Measurements from ENCODE around the gene LRRTM4. TPM values are rescaled to one million over a fixed set of nuclear protein-coding genes. Genes with fewer than 3 reads are reported as not detected.

LRRTM4 gene
- total RNA-seq, 4 donors from 2014 or later: 0.09 to 1.1 (median 0.61) TPM

GRCh38 chr2:76763276-76763675, 758.9 kb downstream of the LRRTM4 start:
- TF ChIP-seq POLR2A (IDR thresholded peaks at IDR 0.05) (no peak), CTCF (IDR thresholded peaks at IDR 0.05 in 4 of 5, conservative IDR thresholded peaks at IDR 0.05 in 1 of 5) (no peak)
- intact Hi-C loops (cut with DNase I; ENCODE audit: low total_unique reads): no loop called here
- Histone ChIP-seq H3K4me1 (no peaks in the 10 kb centered on the region), H3K36me3 (no peaks in the 10 kb centered on the region), H3K27ac (no peak overlapping the region), H3K9me3 (no peaks in the 10 kb centered on the region), H3K4me3 (no peak overlapping the region), H3K27me3 (no peaks in the 10 kb centered on the region)
- ATAC-seq (no peak), DNase-seq (no peak)
- in situ Hi-C loops (cut with MboI; ENCODE audit: low sequenced_read_pairs in 4 of 4): no loop called here

- no peak for ATAC-seq
- in situ Hi-C loops (cut with MboI; ENCODE audit: low sequenced_read_pairs in 4 of 4): no loop called here
- Histone ChIP-seq H3K27me3 (no peaks in the 10 kb centered on the region), H3K9me3 (no peaks in the 10 kb centered on the region), H3K4me1 (no peaks in the 10 kb centered on the region), H3K36me3 (no peaks in the 10 kb centered on the region), H3K4me3 (no peak overlapping the region), H3K27ac (no peak overlapping the region)
- no peak for TF ChIP-seq CTCF (IDR thresholded peaks at IDR 0.05 in 4 of 5, conservative IDR thresholded peaks at IDR 0.05 in 1 of 5)
- no peak for TF ChIP-seq POLR2A (IDR thresholded peaks at IDR 0.05)
- intact Hi-C loops (cut with DNase I; ENCODE audit: low total_unique reads): no loop called here
- DNase-seq: no peak
These were observed 761.8 kb downstream of the LRRTM4 start for GRCh38 chr2:76760367-76760704.

- in situ Hi-C loops (cut with MboI; ENCODE audit: low sequenced_read_pairs in 4 of 4) (no loop called here), intact Hi-C loops (cut with DNase I; ENCODE audit: low total_unique reads) (no loop called here)
- TF ChIP-seq POLR2A (IDR thresholded peaks at IDR 0.05): no peak
- H3K4me1 ChIP-seq: no peaks in the 10 kb centered on the region
- H3K4me3 ChIP-seq: no peak overlapping the region
- no peaks in the 10 kb centered on the region for H3K36me3 ChIP-seq
- no peak for DNase-seq
- no peaks in the 10 kb centered on the region for H3K9me3 ChIP-seq
- no peak for ATAC-seq
- H3K27me3 ChIP-seq: no peaks in the 10 kb centered on the region
- no peak overlapping the region for H3K27ac ChIP-seq
These were observed 762.4 kb downstream of the LRRTM4 start for GRCh38 chr2:76759634-76760366.

- no peaks in the 10 kb centered on the region for H3K36me3 ChIP-seq
- no peak overlapping the region for H3K27ac ChIP-seq
- no peaks in the 10 kb centered on the region for H3K9me3 ChIP-seq
- H3K4me1 ChIP-seq: peaks cover 6 to 8% of the 10 kb centered on the region in 2 donors
- intact Hi-C loops (cut with DNase I; ENCODE audit: low total_unique reads): no loop called here
- ATAC-seq (no peak), DNase-seq (no peak)
- no peak for TF ChIP-seq POLR2A (IDR thresholded peaks at IDR 0.05)
- no peak for TF ChIP-seq CTCF (IDR thresholded peaks at IDR 0.05 in 4 of 5, conservative IDR thresholded peaks at IDR 0.05 in 1 of 5)
- no peaks in the 10 kb centered on the region for H3K27me3 ChIP-seq
- H3K4me3 ChIP-seq: no peak overlapping the region
- in situ Hi-C loops (cut with MboI; ENCODE audit: low sequenced_read_pairs in 4 of 4): no loop called here
These were observed 769.7 kb downstream of the LRRTM4 start for GRCh38 chr2:76752506-76752905.

GRCh38 chr2:76749858-76750257, 772.3 kb downstream of the LRRTM4 start:
- intact Hi-C loops (cut with DNase I; ENCODE audit: low total_unique reads) (no loop called here), in situ Hi-C loops (cut with MboI; ENCODE audit: low sequenced_read_pairs in 4 of 4) (no loop called here)
- DNase-seq (no peak), ATAC-seq (no peak)
- Histone ChIP-seq H3K27me3 (no peaks in the 10 kb centered on the region), H3K4me1 (peaks cover 6 to 8% of the 10 kb centered on the region in 2 donors), H3K27ac (no peak overlapping the region), H3K4me3 (no peak overlapping the region), H3K9me3 (no peaks in the 10 kb centered on the region), H3K36me3 (no peaks in the 10 kb centered on the region)
- TF ChIP-seq POLR2A (IDR thresholded peaks at IDR 0.05): no peak

All from gastrocnemius medialis (tissue), 4 donors.